GM12878 (cell line): ENCODE data around the gene LACTBL1. TPM values are rescaled to one million over a fixed set of nuclear protein-coding genes. Genes with fewer than 3 reads are reported as not detected.

ENCODE experiments used
- ATAC-seq: fragments of 200-7000 bp; cut with Tn5 transposase; 3 replicates; pipeline ENCODE4 v1.9.1; 2020; ENCODE audit warnings: mild to moderate bottlenecking, moderate library complexity
- BruUV-seq: library from RNA; stranded (reverse); fragments of 400-500 nt; replicated peaks from 2 replicates; lab custom pipeline; 2021; lab: Mats Ljungman, UMichigan
- CTCF ChIA-PET: fragments of 300-600 bp; sonication (Branson Sonifier 250); formaldehyde crosslinking; extraction: SDS; loops from one replicate; lab custom pipeline; 2021; ENCODE audit warnings: inconsistent platforms; lab: Yijun Ruan, JAX
- POLR2A ChIA-PET: fragments of 350-600 bp; formaldehyde crosslinking; extraction: SDS; loops from one replicate; lab custom pipeline; 2021; ENCODE audit warnings: inconsistent platforms; lab: Charles Lee
- RAD21 ChIA-PET: fragments of 300-600 bp; sonication (Branson Sonifier 250); formaldehyde crosslinking; loops from one replicate; lab custom pipeline; 2023; ENCODE audit warnings: antibody characterized with exemption; ENCODE audit not compliant: unreplicated experiment; lab: Charles Lee
- SMC1A ChIA-PET: fragments of 300-600 bp; sonication (Branson Sonifier 250); formaldehyde crosslinking; loops from one replicate; lab custom pipeline; 2023; ENCODE audit not compliant: unreplicated experiment, uncharacterized antibody; lab: Charles Lee
- DNase-seq: peaks from one replicate; pipeline ENCODE4 v3.0.0-alpha.2; 2011; ENCODE audit warnings: low read depth, low spot score
- FAIRE-seq: peaks from 3 replicates; lab custom pipeline; 2011; peaks lifted over from hg19 to GRCh38; lab: Jason Lieb, UNC
- H2AFZ ChIP-seq: 2 replicates; pipeline ENCODE4 v1.6.0; 2011; ENCODE audit warnings: low read depth, low read length, control low read depth; ENCODE audit not compliant: control insufficient read depth
- H3K27ac ChIP-seq: 2 replicates; pipeline ENCODE4 v1.5.1; 2011; ENCODE audit warnings: control low read depth; ENCODE audit not compliant: control insufficient read depth, insufficient read depth
- H3K27me3 ChIP-seq, 2 experiments: replicated peaks in 1 of 2; 2 replicates each; pipeline versions ENCODE4 v1.6.0 to v1.6.1; 2011; ENCODE audit warnings: low read length in 1 of 2; ENCODE audit not compliant: control insufficient read depth in 2 of 2, insufficient read depth in 2 of 2
- H3K36me3 ChIP-seq, 2 experiments: 2 replicates each; pipeline ENCODE4 v1.5.1; 2011; ENCODE audit warnings: low read length in 1 of 2; ENCODE audit not compliant: control insufficient read depth in 2 of 2, insufficient read depth in 2 of 2
- H3K4me1 ChIP-seq: 2 replicates; pipeline ENCODE4 v1.6.1; 2011; ENCODE audit warnings: mild to moderate bottlenecking, low read length, moderate library complexity, mixed read lengths; ENCODE audit not compliant: control insufficient read depth, insufficient read depth
- H3K4me2 ChIP-seq: 2 replicates; pipeline ENCODE4 v1.6.0; 2011; ENCODE audit warnings: control low read depth; ENCODE audit not compliant: control insufficient read depth, insufficient read depth
- H3K4me3 ChIP-seq: fragments of 200-600 bp; sonication (generic); 2 replicates; pipeline ENCODE4 v1.5.1; 2016
- H3K79me2 ChIP-seq: 2 replicates; pipeline ENCODE4 v1.6.0; 2011; ENCODE audit warnings: low read length; ENCODE audit not compliant: control insufficient read depth, insufficient read depth
- H3K9ac ChIP-seq: 2 replicates; pipeline ENCODE4 v1.8.0; 2011; ENCODE audit warnings: low read length, control low read depth, mixed read lengths; ENCODE audit not compliant: control insufficient read depth, insufficient read depth
- H3K9me3 ChIP-seq: replicated peaks from 3 replicates; pipeline ENCODE4 v1.5.1; 2011; ENCODE audit warnings: mild to moderate bottlenecking, low read length; ENCODE audit not compliant: control insufficient read depth, insufficient read depth
- H4K20me1 ChIP-seq: 2 replicates; pipeline ENCODE4 v1.6.0; 2011; ENCODE audit not compliant: control insufficient read depth, insufficient read depth
- BMI1 ChIP-seq: fragments of 450-650 bp; IDR thresholded peaks from 2 replicates; pipeline ENCODE4 v1.6.1; 2016; ENCODE audit warnings: mild to moderate bottlenecking, moderate library complexity, borderline replicate concordance
- CTCF ChIP-seq, 3 experiments: IDR thresholded peaks in 2 of 3; conservative IDR thresholded peaks in 1 of 3; 2 replicates each; pipeline ENCODE4 v1.5.1; 2011; ENCODE audit warnings: low read depth in 3 of 3, low read length in 3 of 3, mild to moderate bottlenecking in 3 of 3, control low read depth in 2 of 3, moderate library complexity in 2 of 3, inconsistent platforms in 1 of 3, mixed read lengths in 1 of 3; ENCODE audit not compliant: control insufficient read depth in 2 of 3, insufficient read depth in 1 of 3; ENCODE audit errors: extremely low read depth in 1 of 3
- ESRRA ChIP-seq: IDR thresholded peaks from 2 replicates; pipeline ENCODE4 v1.6.1; 2012; ENCODE audit warnings: mild to moderate bottlenecking, low read length, improper control_type of control experiment
- HDAC6 ChIP-seq: fragments of 200-600 bp; sonication (generic); IDR thresholded peaks from one replicate; pipeline ENCODE4 v1.8.0; 2017; ENCODE audit warnings: antibody characterized with exemption; ENCODE audit not compliant: unreplicated experiment
- RAD21 ChIP-seq: IDR thresholded peaks from 2 replicates; pipeline ENCODE4 v1.6.1; 2011; ENCODE audit warnings: mild to moderate bottlenecking, low read depth, low read length, moderate library complexity; ENCODE audit not compliant: insufficient read depth
- SMC3 ChIP-seq: IDR thresholded peaks from 2 replicates; pipeline ENCODE4 v1.6.1; 2011; ENCODE audit warnings: low read length, improper control_type of control experiment, borderline replicate concordance
- WGBS: methylation state at CpG from one replicate; pipeline ENCODE4 v1.1.6; 2016; ENCODE audit warnings: low lambda C conversion rate; ENCODE audit not compliant: insufficient replicate concordance, insufficient coverage; ENCODE audit errors: missing lambda C conversion rate; 5-methylcytosine and 5-hydroxymethylcytosine counted together
- in situ Hi-C: fragments of 300-500 bp; cut with MboI; formaldehyde crosslinking; loops from 9 replicates; pipeline ENCODE4 v1.14.3; 2018; ENCODE audit warnings: mixed read lengths
- intact Hi-C: fragments of 100-400 bp; cut with micrococcal nuclease; formaldehyde crosslinking; loops from one replicate; pipeline ENCODE4 v1.14.2; 2022; ENCODE audit not compliant: unreplicated experiment
- polyA plus RNA-seq, 11 experiments: library from polyadenylated mRNA; depleted of rRNA in 4 of 11; unstranded in 6 of 11; stranded (reverse) in 5 of 11; fragments of >200 nt; fragmentation: Nextera tagmentation in 4 of 11; fragmentation: Illumina TruSeq in 1 of 11; extraction: Ambion mirVana in 4 of 11; extraction: Trizol in 1 of 11; gene quantifications; 1 replicate in 1 of 11; 2 replicates in 10 of 11; pipeline versions ENCODE4 v1.2.1 to v1.2.3, GENCODE V29; 2011 to 2016; ENCODE audit warnings: inconsistent platforms in 2 of 11, missing spikeins in 2 of 11, low read depth in 1 of 11
- total RNA-seq, 4 experiments: library from RNA; depleted of rRNA in 3 of 4; stranded (reverse); fragments of >200 nt in 3 of 4; fragmentation: Illumina TruSeq in 1 of 4; extraction: Trizol in 1 of 4; gene quantifications; 2 replicates each; pipeline versions ENCODE4 v1.2.1 to v1.2.3, GENCODE V29; 2013 to 2021

LACTBL1 gene
- total and polyA plus RNA-seq, 10 of the 15 experiments (the other 5 are each of a cell fraction or from before 2014, with no cell fraction given): 0.08 TPM; not detected in 9

GRCh38 chr1:22930240-22930912 lies 42.3 kb downstream of the LACTBL1 start:
- no TSS peak for BruUV-seq
- no peaks in the 10 kb centered on the region for H3K36me3 ChIP-seq
- H3K79me2 ChIP-seq: no peaks in the 10 kb centered on the region
- no peak overlapping the region for H3K4me2 ChIP-seq
- intact Hi-C loops (loop anchor here (1.0 kb wide), 2 partner anchors 226 to 256 kb away; no protein-coding TSS in a partner anchor), in situ Hi-C loops (no loop called here)
- WGBS: 17% methylated on average over 11 of the region's 11 CpGs
- DNase-seq (no peak), ATAC-seq (peak; percentile 76), FAIRE-seq (no peak)
- no peaks in the 10 kb centered on the region for H4K20me1 ChIP-seq
- H3K9ac ChIP-seq: no peak overlapping the region
- H3K27ac ChIP-seq: no peak overlapping the region
- CTCF ChIA-PET: interaction anchor here (0.7 to 1.8 kb wide), 8 partner anchors 26 to 379 kb away, joined by 3 to 18 read pairs (median 3); no protein-coding TSS in a partner anchor
- H3K9me3 ChIP-seq: no peaks in the 10 kb centered on the region; the same call in 2 of the 3 replicates
- no peaks in the 10 kb centered on the region; a peak in 1 of 4 replicates for H3K27me3 ChIP-seq
- H3K4me3 ChIP-seq: no peak overlapping the region
- POLR2A ChIA-PET: no interaction called here
- TF ChIP-seq RAD21: peak; percentile 66
- no peak for TF ChIP-seq ESRRA
- TF ChIP-seq HDAC6: no peak
- TF ChIP-seq SMC3: peak; percentile 63
- TF ChIP-seq BMI1: no peak
- peak; percentile 65 to 74 (median 71) for TF ChIP-seq CTCF (IDR thresholded peaks at IDR 0.05 in 2 of 3, conservative IDR thresholded peaks at IDR 0.05 in 1 of 3; ENCODE audit: control insufficient read depth in 2 of 3, extremely low read depth in 1 of 3, insufficient read depth in 1 of 3, low read depth in 3 of 3, low read length in 3 of 3)
- no peak overlapping the region for H2AFZ ChIP-seq
- RAD21 ChIA-PET: interaction anchor here (0.6 to 1.2 kb wide), 3 partner anchors 226 to 256 kb away, joined by 4 to 8 read pairs (median 5); no protein-coding TSS in a partner anchor
- H3K4me1 ChIP-seq: no peaks in the 10 kb centered on the region
- SMC1A ChIA-PET: interaction anchor here (1.6 kb wide), 1 partner anchor 226 kb away, joined by 6 read pairs; no protein-coding TSS in a partner anchor
